Fibroblast of skin of left quadriceps (primary cell): Measurements from ENCODE around the gene AFDN.
A peak's percentile ranks its signal among the peaks of the same experiment; 100 is the strongest.

Experiments
- DNase-seq, 2 experiments: peaks; one replicate each; pipeline ENCODE4 v3.0.0-alpha.2; 2013; ENCODE audit warnings: low read depth in 2 of 2

The AFDN gene

GRCh38 chr6:167817729-167818128 lies 9.0 kb upstream of the AFDN start:
- DNase-seq, result no peak

GRCh38 chr6:167819576-167819975 lies 7.1 kb upstream of the AFDN start:
- no peak for DNase-seq

GRCh38 chr6:167820681-167821080 lies 6.0 kb upstream of the AFDN start:
- no peak for DNase-seq

GRCh38 chr6:167824591-167825331 lies 1.9 kb upstream of the AFDN start:
- peak; percentile 36 to 40 for DNase-seq

- no peak for DNase-seq
These were observed 1.1 kb upstream of the AFDN start for GRCh38 chr6:167825332-167826229.

GRCh38 chr6:167826230-167826895 lies 348 bp upstream of the AFDN start:
- DNase-seq, result peak in 1 of 2 experiments; percentile 18

- no peak for DNase-seq
These were observed 1.0 kb downstream of the AFDN start for GRCh38 chr6:167827583-167828324.

GRCh38 chr6:167828325-167828956 lies 1.7 kb downstream of the AFDN start:
- DNase-seq, result no peak

GRCh38 chr6:167829513-167829912 lies 2.8 kb downstream of the AFDN start:
- no peak for DNase-seq

- no peak for DNase-seq
These were observed 4.6 kb downstream of the AFDN start for GRCh38 chr6:167831281-167831828.

- DNase-seq, result no peak
These were observed 6.0 kb downstream of the AFDN start for GRCh38 chr6:167832497-167833395.

GRCh38 chr6:167833396-167833763 lies 6.7 kb downstream of the AFDN start:
- DNase-seq, result no peak

- DNase-seq, result no peak
These were observed 8.5 kb downstream of the AFDN start for GRCh38 chr6:167835260-167835659.

GRCh38 chr6:167836721-167837120 lies 10.0 kb downstream of the AFDN start:
- DNase-seq, result no peak

GRCh38 chr6:167838207-167838748 lies 11.6 kb downstream of the AFDN start:
- no peak for DNase-seq

- no peak for DNase-seq
These were observed 12.6 kb downstream of the AFDN start for GRCh38 chr6:167839343-167839742.

GRCh38 chr6:167839755-167840154 lies 13.0 kb downstream of the AFDN start:
- DNase-seq, result no peak

- DNase-seq, result no peak
These were observed 13.4 kb downstream of the AFDN start for GRCh38 chr6:167840160-167840525.

GRCh38 chr6:167840526-167841179 lies 13.9 kb downstream of the AFDN start:
- no peak for DNase-seq
